GM10248 (cell line): ENCODE data around the gene BPIFB1.

Experiments used
- CTCF ChIA-PET: fragments of 300-600 bp; sonication (Branson Sonifier 250); formaldehyde crosslinking; extraction: SDS; loops from one replicate; lab custom pipeline; 2021; ENCODE audit warnings: antibody characterized with exemption; lab: Yijun Ruan, JAX
- POLR2A ChIA-PET: fragments of 350-650 bp; sonication (Branson Sonifier 250); formaldehyde crosslinking; extraction: SDS; loops from one replicate; lab custom pipeline; 2020; ENCODE audit warnings: antibody characterized with exemption; lab: Yijun Ruan, JAX
- DNase-seq: peaks from one replicate; pipeline ENCODE4 v3.0.0; 2012; ENCODE audit errors: extremely low spot score
- CTCF ChIP-seq: IDR thresholded peaks from 2 replicates; pipeline ENCODE4 v1.5.1; 2012; ENCODE audit warnings: mild to moderate bottlenecking, low read depth; ENCODE audit errors: extremely low read depth, missing control alignments, control extremely low read depth

The BPIFB1 gene

DNA sequence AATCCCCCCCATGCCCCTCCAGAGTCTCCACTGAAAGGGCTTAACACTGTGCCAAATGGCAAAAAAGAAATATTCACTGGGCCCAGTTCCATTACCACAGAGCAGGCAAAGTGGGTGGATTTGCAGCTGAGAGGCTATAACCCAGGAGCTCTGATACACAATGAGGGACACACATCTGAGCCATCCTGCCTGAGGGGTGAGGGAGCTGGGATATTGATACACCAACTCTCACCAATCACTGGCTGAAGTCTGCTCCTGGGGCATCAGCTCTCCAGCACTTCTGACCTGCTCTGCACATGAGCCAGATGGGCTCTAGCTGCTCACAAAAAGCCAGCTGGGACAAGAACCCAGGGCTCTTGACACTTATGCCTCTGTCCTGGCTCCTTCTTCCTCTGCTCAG, 4.9 kb downstream of the BPIFB1 start:
- TF ChIP-seq CTCF = no peak
- ChIA-PET CTCF (interaction anchor here (0.7 to 2.9 kb wide), 4 partner anchors 12 to 386 kb away, joined by 3 to 8 read pairs (median 4); no protein-coding TSS in a partner anchor), POLR2A (no interaction called here)
- no peak for DNase-seq

DNA sequence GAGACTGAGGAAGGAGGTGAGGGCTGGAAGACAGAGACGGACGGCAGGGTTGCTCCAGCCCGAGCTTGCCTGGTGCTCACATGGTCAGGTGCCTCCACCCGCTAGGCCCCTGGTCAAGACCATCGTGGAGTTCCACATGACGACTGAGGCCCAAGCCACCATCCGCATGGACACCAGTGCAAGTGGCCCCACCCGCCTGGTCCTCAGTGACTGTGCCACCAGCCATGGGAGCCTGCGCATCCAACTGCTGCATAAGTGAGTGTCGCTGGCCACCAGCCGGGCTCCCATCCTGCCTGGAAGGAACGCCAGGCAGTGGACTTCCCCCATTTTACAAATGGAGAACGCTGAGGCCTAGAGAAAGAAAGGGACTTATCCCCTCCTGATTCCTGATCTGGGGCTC, 7.8 kb downstream of the BPIFB1 start:
- no peak for DNase-seq
- ChIA-PET POLR2A (no interaction called here), CTCF (interaction anchor here (0.7 to 2.2 kb wide), 5 partner anchors 9 to 388 kb away, joined by 3 to 17 read pairs (median 3); no protein-coding TSS in a partner anchor)
- no peak for TF ChIP-seq CTCF

DNA sequence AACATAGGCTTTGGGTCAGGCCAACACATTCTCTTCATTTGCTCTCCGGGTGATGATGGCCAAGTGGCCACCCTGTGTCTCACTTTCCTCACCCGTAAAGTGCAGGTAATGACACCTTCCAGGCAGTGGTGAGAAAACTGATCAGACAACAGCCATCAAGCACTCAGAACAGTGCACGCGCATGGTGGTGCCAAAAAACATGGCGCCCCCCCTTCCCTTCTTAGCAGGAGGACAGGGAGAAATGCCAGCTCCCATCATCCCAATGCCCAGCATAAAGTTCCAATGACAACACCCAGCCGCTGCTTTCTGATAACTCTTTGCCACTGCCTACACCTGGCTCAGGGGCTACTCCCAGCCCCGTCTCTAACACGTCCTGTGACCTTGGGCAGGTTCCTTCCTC, 8.4 kb downstream of the BPIFB1 start:
- CTCF ChIA-PET = interaction anchor here (0.7 to 2.2 kb wide), 5 partner anchors 8 to 391 kb away, joined by 3 to 17 read pairs (median 3); no protein-coding TSS in a partner anchor
- DNase-seq = no peak
- TF ChIP-seq CTCF = no peak
- POLR2A ChIA-PET = no interaction called here

GRCh38 chr20:33291830-33292355, 8.9 kb downstream of the BPIFB1 start:
- peak; percentile 79 for TF ChIP-seq CTCF
- ChIA-PET POLR2A (no interaction called here), CTCF (interaction anchor here (0.7 to 2.2 kb wide), 9 partner anchors 8 to 497 kb away, joined by 3 to 17 read pairs (median 4); no protein-coding TSS in a partner anchor)
- peak; percentile 73 for DNase-seq

GRCh38 chr20:33296206-33296605, 13.2 kb downstream of the BPIFB1 start:
- TF ChIP-seq CTCF = no peak
- CTCF ChIA-PET = interaction anchor here (1.0 kb wide), 1 partner anchor 506 kb away, joined by 3 read pairs; no protein-coding TSS in a partner anchor
- POLR2A ChIA-PET = no interaction called here
- DNase-seq = no peak

- no peak for TF ChIP-seq CTCF
- ChIA-PET CTCF (interaction anchor here (1.1 to 2.7 kb wide), 3 partner anchors 26 to 500 kb away, joined by 3 to 8 read pairs (median 3); no protein-coding TSS in a partner anchor), POLR2A (no interaction called here)
- DNase-seq = no peak
Observed at GRCh38 chr20:33298391-33298790, 15.4 kb downstream of the BPIFB1 start.
